ENCODE measurements around the gene ZCCHC24. TPM values are rescaled to one million over a fixed set of nuclear protein-coding genes. Genes with fewer than 3 reads are reported as not detected.

Gene ZCCHC24
- total RNA-seq, 1 donor from 2014 or later: 5.9 TPM

DNA sequence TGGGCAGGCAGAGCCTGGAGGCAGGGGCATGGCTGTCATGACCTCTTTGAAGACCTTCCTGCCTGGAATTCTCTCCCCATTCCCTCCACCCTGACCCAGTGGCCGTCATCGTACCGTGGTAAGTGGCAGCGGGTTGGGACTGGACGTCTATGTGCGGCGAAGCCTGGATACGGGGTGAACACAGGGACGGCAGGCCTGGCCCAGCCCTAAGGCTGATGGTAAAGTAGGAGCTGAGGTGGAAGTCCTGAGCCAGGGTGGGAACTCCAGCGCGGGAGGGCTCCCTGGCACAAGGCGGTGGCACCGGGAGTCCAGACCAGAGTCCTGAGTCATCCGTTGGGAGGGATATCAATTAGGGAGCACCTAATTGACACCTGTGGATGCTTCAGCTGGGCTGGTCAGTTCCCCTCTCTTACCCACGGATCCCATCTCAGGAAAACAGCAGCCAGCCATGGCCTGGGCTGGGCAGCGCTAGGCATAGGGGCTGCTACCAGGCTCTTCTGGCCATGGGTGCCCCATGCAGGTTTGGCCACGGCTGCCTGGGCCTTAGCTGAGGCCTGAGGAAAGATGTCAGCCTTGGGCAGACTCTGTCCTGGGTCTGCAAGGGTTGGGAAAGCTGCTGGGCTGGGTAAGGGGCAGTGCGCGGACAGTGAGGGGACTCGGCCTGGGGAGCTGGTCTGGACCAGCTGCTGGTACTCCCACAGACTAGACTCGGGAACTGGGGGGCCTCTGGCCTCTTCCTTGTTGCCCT is 94.8 kb downstream of the ZCCHC24 start:
- DNase-seq (ENCODE audit: low spot score): no peak
- H4K20me1 ChIP-seq (ENCODE audit: low read depth): peaks cover 15% of the 10 kb centered on the region

DNA sequence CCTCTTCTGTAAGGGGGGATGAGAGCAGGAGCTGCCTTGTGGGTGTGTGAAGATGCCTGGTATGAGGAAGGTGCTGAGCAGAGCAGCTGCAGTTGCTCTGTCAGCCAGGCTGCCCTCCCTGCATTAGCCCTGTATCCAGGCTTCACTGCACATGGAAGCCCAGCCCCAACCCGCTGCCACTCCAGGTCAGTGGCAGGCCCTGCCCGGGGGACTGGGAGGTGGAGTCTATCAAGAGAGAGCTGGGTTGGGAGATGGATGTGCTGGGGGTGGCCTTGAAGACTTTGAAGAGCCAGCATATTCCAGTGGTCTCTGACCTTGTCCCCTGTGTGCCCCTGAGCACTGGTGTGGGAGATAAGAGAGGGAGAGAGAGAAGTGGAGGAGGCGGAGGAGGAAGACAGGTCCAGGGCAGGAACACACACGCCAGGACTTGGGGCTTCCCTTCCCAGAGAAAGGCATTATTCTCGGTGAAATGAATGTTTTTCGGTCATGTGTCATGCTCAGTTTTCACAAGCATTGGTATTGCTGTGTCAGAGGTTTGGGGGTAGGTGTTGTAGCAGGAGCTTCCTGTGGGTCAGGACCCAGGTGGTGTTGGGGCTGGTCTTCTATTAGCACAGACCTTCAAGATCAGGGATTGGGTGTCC is 95.5 kb downstream of the ZCCHC24 start:
- Histone ChIP-seq H2AFZ (replicated peaks) (no peak overlapping the region), H3F3A (ENCODE audit: low read depth) (peaks cover 10% of the 10 kb centered on the region), H3K4me3 (no peak overlapping the region), H3K79me2 (ENCODE audit: low read depth) (no peaks in the 10 kb centered on the region), H3K27ac (no peak overlapping the region), H4K20me1 (ENCODE audit: low read depth) (peaks cover 15% of the 10 kb centered on the region), H3K36me3 (no peaks in the 10 kb centered on the region), H3K9me3 (ENCODE audit: low read depth) (no peaks in the 10 kb centered on the region), H3K9ac (no peak overlapping the region), H3K27me3 (no peaks in the 10 kb centered on the region), H3K4me2 (no peak overlapping the region), H3K4me1 (peaks cover 15% of the 10 kb centered on the region)
- Mint-ChIP-seq H3K4me3 (peak overlapping the region; percentile 35), H3K4me1 (peaks cover 14% of the 10 kb centered on the region), H3K27me3 (ENCODE audit: insufficient read depth, low read depth) (peaks cover 2% of the 10 kb centered on the region), H3K36me3 (peaks cover 30% of the 10 kb centered on the region), H3K9me3 (no peaks in the 10 kb centered on the region), H3K27ac (no peak overlapping the region)
- no peak for DNase-seq (ENCODE audit: low spot score)
- TF ChIP-seq, protein P1, sequence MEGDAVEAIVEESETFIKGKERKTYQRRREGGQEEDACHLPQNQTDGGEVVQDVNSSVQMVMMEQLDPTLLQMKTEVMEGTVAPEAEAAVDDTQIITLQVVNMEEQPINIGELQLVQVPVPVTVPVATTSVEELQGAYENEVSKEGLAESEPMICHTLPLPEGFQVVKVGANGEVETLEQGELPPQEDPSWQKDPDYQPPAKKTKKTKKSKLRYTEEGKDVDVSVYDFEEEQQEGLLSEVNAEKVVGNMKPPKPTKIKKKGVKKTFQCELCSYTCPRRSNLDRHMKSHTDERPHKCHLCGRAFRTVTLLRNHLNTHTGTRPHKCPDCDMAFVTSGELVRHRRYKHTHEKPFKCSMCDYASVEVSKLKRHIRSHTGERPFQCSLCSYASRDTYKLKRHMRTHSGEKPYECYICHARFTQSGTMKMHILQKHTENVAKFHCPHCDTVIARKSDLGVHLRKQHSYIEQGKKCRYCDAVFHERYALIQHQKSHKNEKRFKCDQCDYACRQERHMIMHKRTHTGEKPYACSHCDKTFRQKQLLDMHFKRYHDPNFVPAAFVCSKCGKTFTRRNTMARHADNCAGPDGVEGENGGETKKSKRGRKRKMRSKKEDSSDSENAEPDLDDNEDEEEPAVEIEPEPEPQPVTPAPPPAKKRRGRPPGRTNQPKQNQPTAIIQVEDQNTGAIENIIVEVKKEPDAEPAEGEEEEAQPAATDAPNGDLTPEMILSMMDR (IDR thresholded peaks at IDR 0.05): no peak
- TF ChIP-seq EZH2 (IDR thresholded peaks at IDR 0.05): no peak
- TF ChIP-seq EZH2phosphoT487 (IDR thresholded peaks at IDR 0.05): no peak

More for the DNA sequence above, 94.8 kb downstream of the ZCCHC24 start:
- peaks cover 37% of the 10 kb centered on the region for H3K36me3 Mint-ChIP-seq
- no peak overlapping the region for H3K4me3 ChIP-seq
- H3K27me3 Mint-ChIP-seq (ENCODE audit: insufficient read depth, low read depth): peaks cover 2% of the 10 kb centered on the region
- H3K4me2 ChIP-seq: no peak overlapping the region
- no peak overlapping the region for H3K9ac ChIP-seq
- no peaks in the 10 kb centered on the region for H3K9me3 ChIP-seq (ENCODE audit: low read depth)
- H3K27me3 ChIP-seq: no peaks in the 10 kb centered on the region
- peaks cover 14% of the 10 kb centered on the region for H3K4me1 Mint-ChIP-seq
- H3K27ac ChIP-seq: no peak overlapping the region
- TF ChIP-seq EZH2 (IDR thresholded peaks at IDR 0.05): no peak
- TF ChIP-seq, protein P1 (IDR thresholded peaks at IDR 0.05): no peak
- no peak for TF ChIP-seq EZH2phosphoT487 (IDR thresholded peaks at IDR 0.05)
- no peaks in the 10 kb centered on the region for H3K79me2 ChIP-seq (ENCODE audit: low read depth)
- peaks cover 15% of the 10 kb centered on the region for H3K4me1 ChIP-seq
- H3K36me3 ChIP-seq: no peaks in the 10 kb centered on the region
- no peak overlapping the region for H3K27ac Mint-ChIP-seq
- H3K9me3 Mint-ChIP-seq: no peaks in the 10 kb centered on the region
- no peak overlapping the region for H3K4me3 Mint-ChIP-seq
- peaks cover 10% of the 10 kb centered on the region for H3F3A ChIP-seq (ENCODE audit: low read depth)
- H2AFZ ChIP-seq (replicated peaks): no peak overlapping the region

DNA sequence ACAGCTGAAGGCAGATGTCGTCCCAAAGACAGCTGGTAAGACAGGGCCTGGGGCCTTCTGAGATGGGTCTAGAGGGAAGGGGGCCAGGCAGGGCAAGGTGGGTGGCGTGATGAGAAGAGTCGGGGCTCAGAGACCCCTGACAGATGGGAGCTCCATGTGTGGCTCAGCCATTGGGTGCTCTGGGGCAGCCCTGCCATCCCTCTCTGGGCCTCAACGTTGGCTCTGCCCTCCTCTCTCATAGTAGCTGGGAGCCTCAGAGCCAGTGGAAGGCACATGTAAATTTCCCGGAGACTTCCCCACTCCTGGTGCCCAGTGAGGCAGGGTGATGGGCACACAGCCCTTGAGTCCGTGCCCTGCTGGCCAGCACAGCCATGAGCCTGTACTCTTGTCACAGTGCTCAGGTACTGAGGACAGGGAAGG is 96.3 kb downstream of the ZCCHC24 start:
- Histone ChIP-seq H3K9me3 (ENCODE audit: low read depth) (no peaks in the 10 kb centered on the region), H3K9ac (no peak overlapping the region), H3K27ac (no peak overlapping the region), H3K79me2 (ENCODE audit: low read depth) (no peaks in the 10 kb centered on the region), H3K4me3 (no peak overlapping the region), H3K36me3 (no peaks in the 10 kb centered on the region), H3F3A (ENCODE audit: low read depth) (peaks cover 10% of the 10 kb centered on the region), H4K20me1 (ENCODE audit: low read depth) (peaks cover 15% of the 10 kb centered on the region), H3K4me2 (no peak overlapping the region), H3K27me3 (no peaks in the 10 kb centered on the region), H3K4me1 (peaks cover 15% of the 10 kb centered on the region), H2AFZ (replicated peaks) (no peak overlapping the region)
- Mint-ChIP-seq H3K9me3 (no peaks in the 10 kb centered on the region), H3K27ac (no peak overlapping the region), H3K4me1 (peaks cover 14% of the 10 kb centered on the region), H3K27me3 (ENCODE audit: insufficient read depth, low read depth) (peaks cover 2% of the 10 kb centered on the region), H3K4me3 (peak overlapping the region; percentile 88), H3K36me3 (peaks cover 22% of the 10 kb centered on the region)
- TF ChIP-seq EZH2 (IDR thresholded peaks at IDR 0.05): no peak
- TF ChIP-seq, protein P1 (IDR thresholded peaks at IDR 0.05): no peak
- no peak for TF ChIP-seq EZH2phosphoT487 (IDR thresholded peaks at IDR 0.05)
- no peak for DNase-seq (ENCODE audit: low spot score)
